GM11168 (cell line): ENCODE data around the gene NRAS.

Experiments used
- in situ Hi-C: fragments of 300-500 bp; cut with MboI; formaldehyde crosslinking; loops from one replicate; pipeline ENCODE4 v1.12.0; 2022; ENCODE audit warnings: low sequenced_read_pairs; ENCODE audit not compliant: unreplicated experiment

Gene NRAS

GRCh38 chr1:114729782-114730181 is 13.2 kb upstream of the NRAS start:
- in situ Hi-C loops, result no loop called here

DNA sequence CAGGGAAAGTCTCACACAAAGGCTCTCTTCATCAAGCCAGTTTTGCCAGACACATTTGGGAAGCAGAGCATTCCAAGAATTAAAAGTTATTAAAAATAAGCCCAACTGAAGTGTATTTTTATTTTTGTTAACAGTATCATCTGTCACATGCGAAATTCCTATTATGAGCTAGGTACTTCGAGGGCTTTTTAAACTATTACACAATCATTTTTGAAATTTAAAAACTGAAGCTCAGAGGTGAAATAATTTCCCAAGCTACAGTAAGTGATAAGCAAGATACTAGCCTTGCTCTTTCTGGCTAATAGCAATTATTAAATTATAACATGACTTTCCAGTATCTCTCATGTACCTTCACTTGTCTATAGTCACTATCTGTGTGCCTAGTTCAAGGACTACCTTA is 12.0 kb upstream of the NRAS start:
- in situ Hi-C loops, result no loop called here

GRCh38 chr1:114725230-114725629 is 8.7 kb upstream of the NRAS start:
- in situ Hi-C loops, result no loop called here

- in situ Hi-C loops, result loop anchor here (25.0 kb wide), 1 partner anchor 1663 kb away; no protein-coding TSS in a partner anchor
Observed at GRCh38 chr1:114723915-114724314, 7.3 kb upstream of the NRAS start.

- in situ Hi-C loops, result loop anchor here (25.0 kb wide), 1 partner anchor 1664 kb away; no protein-coding TSS in a partner anchor
Observed at GRCh38 chr1:114723457-114723856, 6.9 kb upstream of the NRAS start.

DNA sequence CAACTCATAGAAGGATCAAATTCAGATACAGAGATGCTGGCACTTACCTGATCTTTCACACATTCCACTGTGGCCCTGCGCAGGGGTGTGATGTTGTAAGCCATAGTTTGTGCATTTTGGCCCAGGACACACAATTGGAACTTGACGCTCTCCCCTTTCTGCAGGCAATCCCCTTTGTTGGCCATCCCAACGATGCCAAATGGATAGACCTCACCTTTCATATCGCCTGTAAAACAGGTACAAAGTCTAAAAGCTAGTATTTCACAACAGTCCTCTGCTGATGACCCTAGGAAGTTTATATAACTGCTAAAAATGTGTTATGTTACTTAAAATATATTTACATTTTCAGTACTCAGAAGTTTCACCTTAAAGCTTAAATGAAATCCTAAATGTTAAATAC is 3.9 kb upstream of the NRAS start:
- in situ Hi-C loops, result loop anchor here (25.0 kb wide), 1 partner anchor 1667 kb away; no protein-coding TSS in a partner anchor

DNA sequence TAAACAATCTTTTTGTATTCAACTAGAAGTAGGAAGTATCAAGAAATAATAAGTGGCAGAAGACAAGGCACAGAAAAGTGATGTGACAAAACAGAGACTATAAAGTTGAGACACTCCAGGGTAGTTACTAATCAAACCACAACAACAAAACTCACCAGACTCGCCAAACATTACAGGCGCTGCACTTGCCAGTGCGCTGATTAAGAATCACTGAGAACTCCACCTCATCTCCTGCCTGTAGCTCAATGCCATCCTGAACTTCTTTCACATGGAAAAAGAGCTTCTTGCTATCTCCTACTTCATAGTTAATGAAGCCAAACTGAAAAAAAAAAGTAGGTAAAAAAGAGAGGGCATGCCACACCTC is 2.8 kb upstream of the NRAS start:
- in situ Hi-C loops, result loop anchor here (10.0 to 25.0 kb wide), 2 partner anchors 135 to 1668 kb away; partner anchors contain the start of gene BCAS2

- in situ Hi-C loops, result loop anchor here (10.0 to 25.0 kb wide), 2 partner anchors 134 to 1668 kb away; partner anchors contain the start of gene BCAS2
Observed at GRCh38 chr1:114718661-114719423, 2.3 kb upstream of the NRAS start.

GRCh38 chr1:114715952-114716303 is 643 bp downstream of the NRAS start:
- in situ Hi-C loops, result loop anchor here (10.0 to 25.0 kb wide), 2 partner anchors 131 to 1671 kb away; partner anchors contain the start of gene BCAS2

GRCh38 chr1:114712977-114713376 is 3.6 kb downstream of the NRAS start:
- in situ Hi-C loops, result loop anchor here (10.0 to 25.0 kb wide), 2 partner anchors 128 to 1674 kb away; partner anchors contain the start of gene BCAS2

- in situ Hi-C loops, result loop anchor here (10.0 to 25.0 kb wide), 2 partner anchors 126 to 1677 kb away; partner anchors contain the start of gene BCAS2
Observed at GRCh38 chr1:114710360-114710759, 6.2 kb downstream of the NRAS start.

- in situ Hi-C loops, result loop anchor here (25.0 kb wide), 1 partner anchor 1680 kb away; no protein-coding TSS in a partner anchor
Observed at GRCh38 chr1:114707604-114708003, 9.0 kb downstream of the NRAS start.

DNA sequence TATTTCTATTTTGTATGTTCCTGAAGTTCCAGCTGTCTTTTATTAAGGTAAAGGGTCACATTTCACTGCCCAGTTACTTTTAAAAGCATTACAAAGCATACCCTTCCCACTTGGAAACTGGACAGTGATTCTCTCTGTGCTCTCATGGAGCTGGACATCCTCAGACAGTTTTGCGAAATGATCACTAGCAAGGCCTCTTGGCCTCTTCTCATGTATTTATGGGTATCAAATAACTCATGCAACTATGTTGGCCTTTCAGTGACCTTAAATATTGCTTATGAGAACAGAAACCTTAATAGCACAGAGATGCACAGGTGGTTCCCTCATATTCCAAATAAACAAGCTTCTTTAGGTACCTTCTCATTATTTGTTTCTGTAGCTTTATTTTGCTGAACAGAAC is 13.3 kb downstream of the NRAS start:
- in situ Hi-C loops, result loop anchor here (25.0 kb wide), 1 partner anchor 1684 kb away; no protein-coding TSS in a partner anchor

DNA sequence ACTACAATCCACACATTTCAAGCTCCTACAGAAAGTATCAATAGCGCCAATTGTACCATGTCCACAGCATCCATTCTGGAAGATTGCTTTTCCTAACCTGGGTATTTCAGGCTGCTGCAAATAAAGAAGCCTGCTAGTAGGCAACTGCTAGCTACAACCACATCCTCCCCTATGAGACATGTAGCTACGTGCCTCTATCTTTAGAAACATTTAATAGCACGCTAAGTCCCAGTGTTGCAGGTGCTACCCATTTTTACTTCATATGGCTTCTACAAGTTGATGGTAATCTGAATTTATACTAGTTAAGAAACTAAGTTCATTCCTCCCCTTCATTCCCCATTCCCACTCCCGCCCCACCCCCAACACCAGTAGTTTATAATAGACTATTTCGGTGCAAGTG is 13.8 kb downstream of the NRAS start:
- in situ Hi-C loops, result loop anchor here (25.0 kb wide), 1 partner anchor 1685 kb away; no protein-coding TSS in a partner anchor

- in situ Hi-C loops, result loop anchor here (25.0 kb wide), 1 partner anchor 1685 kb away; no protein-coding TSS in a partner anchor
Observed at GRCh38 chr1:114701931-114702330, 14.6 kb downstream of the NRAS start.

DNA sequence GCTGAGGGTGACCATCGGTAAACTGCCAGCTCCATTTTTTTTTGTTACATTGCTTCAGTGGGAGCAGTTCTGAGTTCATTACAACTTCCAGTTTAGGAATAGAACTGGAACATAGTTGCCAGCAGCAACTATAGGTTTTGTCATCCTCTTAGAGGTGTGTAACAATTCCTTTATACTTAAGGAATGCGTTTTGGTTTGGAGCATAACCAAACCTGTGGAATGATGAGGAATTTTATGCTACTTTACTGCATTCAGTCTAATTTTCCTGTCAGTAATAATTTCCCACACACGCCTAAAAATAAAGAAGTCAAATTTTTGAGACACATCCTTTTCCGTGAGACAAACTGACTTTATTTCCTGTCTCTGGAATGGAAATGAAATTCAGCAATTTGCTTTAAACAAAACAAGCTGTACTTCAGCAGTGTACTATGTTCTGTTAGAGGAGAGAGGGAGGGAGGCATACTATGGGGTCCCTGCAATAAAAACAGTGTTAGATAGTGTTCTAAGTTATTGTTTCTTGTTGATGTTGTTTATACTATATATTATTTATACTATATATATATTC is 16.5 kb downstream of the NRAS start:
- in situ Hi-C loops, result loop anchor here (25.0 kb wide), 1 partner anchor 1687 kb away; no protein-coding TSS in a partner anchor

- in situ Hi-C loops, result no loop called here
Observed at GRCh38 chr1:114696810-114697209, 19.8 kb downstream of the NRAS start.

- in situ Hi-C loops, result no loop called here
Observed at GRCh38 chr1:114695430-114696058, 21.0 kb downstream of the NRAS start, which contains the start of gene AMPD1. Gene AMPD1, minus strand, starts transcription at chr1:114695546. Its CDS starts 75 bp downstream, at chr1:114695471.

DNA sequence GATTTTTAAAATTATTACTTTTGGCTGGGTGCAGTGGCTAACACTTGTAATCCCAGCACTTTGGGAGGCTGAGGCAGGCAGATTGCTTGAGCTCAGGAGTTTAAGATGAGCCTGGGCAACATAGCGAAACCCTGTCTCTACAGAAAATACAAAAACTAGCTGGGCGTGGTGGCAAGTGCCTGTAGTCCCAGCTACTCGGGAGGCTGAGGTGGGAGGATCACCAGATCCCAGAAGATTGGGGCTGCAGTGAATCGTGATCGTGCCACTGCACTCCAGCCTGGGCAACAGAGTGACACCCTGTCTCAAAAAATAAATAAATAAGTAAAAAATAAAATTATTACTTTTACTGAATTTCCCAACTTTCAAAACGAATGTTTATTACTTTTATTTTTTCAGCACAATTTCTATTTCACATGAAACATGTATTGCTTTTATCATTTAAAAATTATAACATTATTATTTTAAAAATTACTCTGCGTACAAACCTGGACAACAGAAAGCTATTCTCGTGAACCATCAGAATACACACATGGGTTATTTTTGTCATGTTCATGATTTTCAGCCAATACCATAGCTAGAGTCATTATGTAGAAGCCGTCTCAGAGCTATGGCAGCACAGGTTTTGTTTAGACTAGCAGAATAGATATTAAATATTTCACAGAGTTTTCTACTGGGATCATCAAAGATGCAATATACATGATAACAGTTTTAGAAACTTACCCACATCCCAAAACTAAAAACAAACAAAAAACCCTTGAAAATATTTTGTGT is 21.8 kb downstream of the NRAS start:
- in situ Hi-C loops, result no loop called here

DNA sequence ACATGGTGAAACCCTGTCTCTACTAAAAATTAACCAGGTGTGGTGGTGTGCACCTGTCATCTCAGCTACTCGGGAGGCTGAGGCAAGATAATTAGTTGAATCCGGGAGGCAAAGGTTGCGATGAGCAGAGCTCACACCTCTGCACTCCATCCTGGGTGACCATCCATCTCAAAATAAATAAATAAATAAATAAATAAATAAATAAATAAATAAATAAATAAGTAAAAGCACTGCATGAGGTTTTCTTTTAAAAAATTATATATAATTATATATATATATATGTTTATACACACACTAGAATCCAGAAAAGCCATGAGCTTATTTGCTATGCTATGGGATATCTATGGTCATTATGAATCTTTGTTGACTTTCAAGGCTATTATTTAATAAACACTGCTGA is 23.6 kb downstream of the NRAS start:
- in situ Hi-C loops, result no loop called here
